ENCODE results near the gene MLH3.

The MLH3 gene

DNA sequence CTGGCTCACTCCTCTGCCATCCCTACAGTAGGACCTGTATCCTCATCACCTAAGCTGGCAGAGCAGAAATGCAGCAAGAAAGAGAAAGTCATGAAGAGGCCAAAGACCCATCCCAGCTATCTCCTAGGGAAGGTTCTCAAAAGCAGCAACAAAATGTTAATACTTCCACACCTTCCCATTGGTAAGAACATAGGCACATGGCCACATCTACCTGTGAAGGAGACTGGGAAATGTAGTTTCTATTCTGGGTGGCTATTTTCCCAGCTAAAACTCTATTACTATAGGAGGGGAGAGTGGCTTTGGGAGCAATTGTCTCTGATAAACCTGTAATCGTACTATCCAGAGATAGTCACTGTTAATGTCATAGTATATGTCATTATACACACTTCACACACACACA lies 62.3 kb downstream of the MLH3 start:
- no peak for DNase-seq (ENCODE audit: extremely low read depth in 1 of 2, low read depth in 1 of 2)

DNA sequence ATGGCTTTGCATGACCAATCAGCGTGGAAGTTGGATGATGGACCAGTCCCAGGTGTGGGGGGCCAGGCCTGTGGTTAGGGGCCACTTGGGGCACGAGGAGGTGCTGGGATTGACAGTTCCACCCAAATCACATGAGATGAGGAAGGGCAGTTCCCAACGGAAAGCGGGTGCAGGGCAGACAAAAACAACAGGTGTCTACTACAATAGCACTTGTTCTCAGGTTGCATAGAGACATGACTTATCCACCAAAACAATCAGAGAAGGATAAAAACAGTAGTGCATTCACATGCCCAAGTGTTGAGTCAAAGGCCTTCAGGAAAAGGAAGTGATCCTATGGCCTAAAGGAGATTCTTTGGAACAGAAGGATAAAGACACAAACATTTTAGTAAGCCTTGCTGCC lies 63.1 kb downstream of the MLH3 start:
- no peak for DNase-seq (ENCODE audit: extremely low read depth in 1 of 2, low read depth in 1 of 2)

DNA sequence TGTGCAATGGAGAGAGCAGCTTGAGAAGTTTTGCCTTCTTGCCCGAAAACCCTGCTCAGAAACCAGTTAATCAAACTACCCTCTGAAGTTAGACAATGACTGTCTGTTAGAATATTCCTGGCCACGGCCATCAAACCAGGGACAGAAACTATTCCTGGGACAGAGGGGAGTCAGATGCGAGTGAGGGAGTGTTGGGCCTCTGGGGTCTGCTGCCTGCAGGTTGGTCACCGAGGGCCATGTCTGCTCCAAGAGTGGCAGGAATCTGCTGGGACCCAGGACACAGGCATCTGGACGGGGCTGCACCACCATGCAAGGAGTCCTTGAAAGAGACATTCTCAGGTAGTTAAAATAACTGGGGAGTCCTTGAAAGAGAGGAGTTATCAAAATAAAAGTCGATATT lies 65.5 kb downstream of the MLH3 start:
- no peak for DNase-seq (ENCODE audit: extremely low read depth in 1 of 2, low read depth in 1 of 2)

DNA sequence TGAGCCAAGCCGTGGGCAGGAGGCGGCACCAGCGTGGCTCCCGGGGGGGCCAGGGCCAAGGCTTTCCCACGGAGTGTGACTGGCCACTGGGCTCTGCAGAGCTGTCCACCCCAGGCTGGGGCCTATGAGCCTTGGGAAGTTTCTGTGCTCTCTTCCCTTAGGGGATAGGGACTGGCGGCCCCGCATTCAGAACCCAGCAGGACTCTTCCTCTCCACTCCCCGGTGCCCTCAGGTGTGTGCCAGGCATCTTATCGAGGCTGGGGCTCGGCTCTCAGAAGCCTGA lies 66.3 kb downstream of the MLH3 start:
- DNase-seq (ENCODE audit: extremely low read depth in 1 of 2, low read depth in 1 of 2), result no peak

- no peak for DNase-seq (ENCODE audit: extremely low read depth in 1 of 2, low read depth in 1 of 2)
These were observed 66.8 kb downstream of the MLH3 start for GRCh38 chr14:74984236-74985027.

GRCh38 chr14:74983343-74983742 lies 67.9 kb downstream of the MLH3 start:
- no peak for DNase-seq (ENCODE audit: extremely low read depth in 1 of 2, low read depth in 1 of 2)

DNA sequence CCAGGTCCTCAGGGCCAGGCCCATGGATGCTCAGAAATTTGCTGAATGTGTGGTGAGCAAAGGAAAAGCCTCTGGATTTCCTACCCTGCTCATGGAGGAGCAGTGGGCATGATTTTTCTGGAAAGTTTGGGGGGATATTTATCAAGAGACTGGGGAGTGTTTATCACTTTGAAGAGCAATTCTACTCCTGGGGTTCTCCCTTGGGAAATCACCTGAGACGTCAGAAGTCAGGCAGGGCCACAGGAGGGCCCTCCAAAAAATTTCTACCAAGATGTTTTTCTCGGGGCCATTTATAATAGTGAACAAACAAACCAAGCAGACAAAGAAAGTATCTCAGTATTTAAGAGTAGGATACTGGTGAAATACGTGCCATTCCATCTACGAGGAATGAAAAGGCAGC lies 68.6 kb downstream of the MLH3 start:
- DNase-seq (ENCODE audit: extremely low read depth in 1 of 2, low read depth in 1 of 2), result no peak

DNA sequence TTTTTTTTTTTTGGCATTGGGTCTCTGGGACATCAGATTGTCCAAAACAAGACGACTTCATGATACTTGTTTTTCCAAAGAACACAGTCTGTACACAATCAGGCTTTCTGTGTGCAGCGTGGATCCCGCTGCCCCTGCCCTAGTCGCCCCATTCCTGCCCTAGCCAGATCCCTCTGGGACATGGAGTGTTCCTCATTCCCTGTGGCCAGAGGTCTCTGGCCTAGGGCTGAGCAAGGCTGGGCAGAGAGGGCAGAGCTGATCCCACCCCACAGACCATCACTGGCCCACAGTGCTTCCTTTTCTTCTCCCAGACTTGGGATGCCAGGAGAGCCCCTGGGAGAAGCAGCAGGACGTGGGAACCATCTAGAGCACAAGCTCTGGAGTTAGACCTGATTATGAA lies 69.4 kb downstream of the MLH3 start:
- DNase-seq (ENCODE audit: extremely low read depth in 1 of 2, low read depth in 1 of 2), result no peak

- no peak for DNase-seq (ENCODE audit: extremely low read depth in 1 of 2, low read depth in 1 of 2)
These were observed 69.8 kb downstream of the MLH3 start for GRCh38 chr14:74981462-74981782.

DNA sequence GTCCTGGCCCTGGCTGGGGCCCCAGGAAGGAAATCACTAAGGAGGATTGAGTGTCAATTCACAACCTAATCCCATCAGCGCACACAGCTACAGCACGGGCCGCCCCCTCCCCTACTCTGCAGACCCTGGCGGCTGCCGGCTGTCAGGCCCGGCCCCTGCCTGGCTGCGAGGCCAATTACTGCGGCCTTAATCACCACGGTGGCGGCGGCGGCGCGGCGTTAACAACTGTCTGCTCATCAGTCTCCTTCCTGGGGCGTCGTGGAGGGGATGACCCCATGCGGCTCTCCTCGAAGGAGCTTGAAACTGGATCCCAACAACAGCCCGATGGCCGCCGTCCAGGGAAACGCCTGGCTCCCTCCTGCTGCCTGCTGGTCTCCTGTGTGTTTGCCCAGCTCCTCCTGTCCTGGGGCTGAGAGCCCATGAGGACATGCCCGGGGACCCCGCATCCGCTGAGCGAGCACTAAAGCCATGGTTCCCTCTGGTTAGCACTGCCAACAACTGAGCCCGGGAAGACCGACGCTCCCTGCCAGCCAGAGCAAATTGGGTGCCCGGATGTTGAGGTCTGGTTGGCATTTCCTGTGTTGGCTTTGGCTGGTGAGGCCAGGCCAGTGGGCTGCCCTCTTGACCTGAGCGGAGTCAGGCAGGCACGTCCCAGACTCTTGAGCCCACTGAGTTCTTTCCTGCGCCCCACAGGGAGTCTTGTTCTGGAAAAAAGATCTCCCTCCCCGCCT lies 70.4 kb downstream of the MLH3 start:
- no peak for DNase-seq (ENCODE audit: extremely low read depth in 1 of 2, low read depth in 1 of 2)

DNA sequence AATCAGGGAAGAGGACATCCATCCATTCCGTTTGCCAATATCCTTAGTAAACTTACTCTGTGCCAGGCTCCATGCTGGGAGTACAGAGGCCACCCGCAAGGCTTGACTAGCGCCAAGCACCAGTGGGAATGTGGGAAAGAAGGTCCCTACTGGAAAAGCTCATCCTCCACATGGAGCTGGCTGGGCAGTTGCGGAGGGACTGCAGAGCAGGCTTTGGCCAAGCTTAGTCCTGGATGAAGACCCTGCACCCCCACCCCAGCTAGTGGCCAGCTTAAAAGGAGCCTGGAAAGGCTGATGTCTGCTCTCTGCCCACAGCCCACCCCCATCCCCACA lies 70.9 kb downstream of the MLH3 start:
- DNase-seq (ENCODE audit: extremely low read depth in 1 of 2, low read depth in 1 of 2), result no peak

- DNase-seq (ENCODE audit: extremely low read depth in 1 of 2, low read depth in 1 of 2), result no peak
These were observed 71.5 kb downstream of the MLH3 start for GRCh38 chr14:74979442-74980397.

GRCh38 chr14:74979029-74979428 lies 72.2 kb downstream of the MLH3 start:
- no peak for DNase-seq (ENCODE audit: extremely low read depth in 1 of 2, low read depth in 1 of 2)

DNA sequence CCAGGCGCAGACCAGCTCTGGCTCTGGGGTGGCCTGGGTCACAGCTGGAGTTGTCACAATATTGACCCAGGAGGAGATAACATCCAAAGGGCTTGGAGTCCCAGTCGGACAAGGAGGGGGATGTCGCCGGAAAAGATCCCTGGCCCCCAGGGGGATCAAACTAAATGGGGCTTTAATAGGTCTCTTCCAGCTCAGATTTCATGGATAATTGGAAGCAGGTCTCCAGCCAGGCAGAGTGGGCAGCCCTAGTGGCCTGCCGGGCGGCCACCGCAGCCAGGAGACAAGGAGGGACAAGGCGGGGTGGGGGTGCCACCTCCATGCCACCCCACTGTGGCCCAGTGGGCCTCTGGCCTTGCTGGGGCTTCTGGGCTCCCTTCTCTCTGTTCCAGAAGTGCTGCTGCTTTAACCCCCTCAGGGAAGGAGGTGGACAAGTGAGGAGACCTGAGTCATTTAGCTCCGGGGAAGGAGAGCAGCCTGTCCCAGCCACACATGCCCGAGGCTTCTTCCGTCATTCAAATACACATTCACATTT lies 72.8 kb downstream of the MLH3 start:
- DNase-seq (ENCODE audit: extremely low read depth in 1 of 2, low read depth in 1 of 2), result no peak

DNA sequence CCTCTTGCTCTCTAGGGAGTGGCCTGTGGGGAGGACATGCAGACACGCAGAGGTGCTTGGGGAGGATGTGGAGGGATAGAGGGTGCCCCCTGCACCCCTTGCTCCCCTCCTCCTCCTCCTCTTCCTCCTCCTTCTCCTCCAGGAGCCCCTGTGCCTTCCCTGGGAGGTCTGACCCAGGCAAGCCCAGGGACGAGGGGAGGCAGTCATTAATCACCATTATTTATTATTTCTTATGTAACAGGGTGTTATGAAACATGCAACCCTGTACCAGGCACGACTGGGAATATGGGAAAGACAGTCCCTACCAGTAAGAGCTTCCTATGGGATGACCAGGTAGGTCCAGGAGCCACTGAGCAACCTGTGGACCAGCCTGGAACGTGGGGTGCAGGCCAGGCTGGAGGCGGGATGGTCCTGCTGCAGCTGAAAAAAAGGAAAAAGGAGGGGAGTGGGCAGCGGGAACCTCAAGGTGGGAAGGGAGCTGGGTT lies 73.3 kb downstream of the MLH3 start:
- no peak for DNase-seq (ENCODE audit: extremely low read depth in 1 of 2, low read depth in 1 of 2)

- no peak for DNase-seq (ENCODE audit: extremely low read depth in 1 of 2, low read depth in 1 of 2)
These were observed 73.9 kb downstream of the MLH3 start for GRCh38 chr14:74977164-74977900.

GRCh38 chr14:74976264-74977113 lies 74.8 kb downstream of the MLH3 start:
- no peak for DNase-seq (ENCODE audit: extremely low read depth in 1 of 2, low read depth in 1 of 2)

- no peak for DNase-seq (ENCODE audit: extremely low read depth in 1 of 2, low read depth in 1 of 2)
These were observed 76.0 kb downstream of the MLH3 start for GRCh38 chr14:74975059-74975810.

DNA sequence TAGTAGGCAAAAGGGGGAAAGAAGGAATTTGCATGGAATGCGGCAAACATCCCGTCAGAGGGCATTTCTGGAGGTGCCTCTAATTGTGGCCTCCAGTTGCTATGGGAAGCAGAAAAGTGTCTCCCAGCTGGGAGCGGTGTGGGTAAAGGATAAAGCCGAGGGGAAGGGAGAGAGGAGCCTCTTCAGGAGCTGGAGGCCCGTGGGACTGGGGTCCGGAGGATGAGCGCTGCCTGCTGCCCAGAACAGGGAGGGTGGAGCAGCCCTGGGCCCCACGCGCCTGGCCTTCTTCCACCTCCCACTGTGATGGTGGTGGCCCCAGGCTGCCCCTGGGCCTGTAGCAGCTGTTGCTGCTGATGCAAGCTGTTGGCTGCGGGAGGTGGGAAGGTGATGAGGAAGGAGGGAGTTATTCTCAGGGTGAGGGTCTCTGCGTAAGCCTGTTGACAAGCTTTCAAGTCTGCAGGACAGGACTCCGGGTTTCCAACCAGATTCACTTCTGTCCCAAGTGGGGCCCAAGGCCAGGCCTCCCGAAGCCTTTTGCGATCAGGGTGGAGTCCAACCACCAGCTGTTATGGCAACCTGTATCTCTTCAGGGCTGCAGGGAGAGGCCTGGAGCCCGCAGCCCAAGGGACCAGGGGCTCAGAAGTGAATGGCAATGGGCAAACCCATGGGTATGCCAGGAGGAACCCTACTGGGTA lies 76.8 kb downstream of the MLH3 start:
- no peak for DNase-seq (ENCODE audit: extremely low read depth in 1 of 2, low read depth in 1 of 2)
